Measurements from ENCODE around the gene CD248. TPM values are rescaled to one million over a fixed set of nuclear protein-coding genes. Genes with fewer than 3 reads are reported as not detected.

Gene CD248
- total RNA-seq, 1 experiment from 2014 or later, result not detected

GRCh38 chr11:66334605-66335442, 18.0 kb upstream of the CD248 start:
- ChIA-PET CTCF (interaction anchor here (1.0 to 2.8 kb wide), 5 partner anchors 9 to 117 kb away, joined by 3 to 30 read pairs (median 3); no protein-coding TSS in a partner anchor), POLR2A (ENCODE audit: unreplicated experiment) (interaction anchor here (0.6 to 2.0 kb wide), 2 partner anchors 22 to 692 kb away, joined by 8 to 46 read pairs; no protein-coding TSS in a partner anchor)
- Histone ChIP-seq H3K4me2 (peak overlapping the region; percentile 82), H3K4me1 (replicated peaks; ENCODE audit: insufficient read depth) (peaks cover 16% of the 10 kb centered on the region), H4K20me1 (ENCODE audit: insufficient read depth) (peaks cover 8% of the 10 kb centered on the region), H2AFZ (no peak overlapping the region), H3K4me3 (peak overlapping the region; percentile 79), H3K79me2 (ENCODE audit: low read depth) (peaks cover 8% of the 10 kb centered on the region; the same call in 1 of the 2 replicates), H3K27ac (no peak overlapping the region), H3K9me2 (ENCODE audit: insufficient read depth) (no peaks in the 10 kb centered on the region), H3F3A (ENCODE audit: insufficient read depth, low read depth) (peaks cover 26% of the 10 kb centered on the region; the same call in 1 of the 2 replicates), H3K9me3 (ENCODE audit: insufficient read depth, low read depth) (no peaks in the 10 kb centered on the region), H3K27me3 (ENCODE audit: insufficient read depth, low read depth) (no peaks in the 10 kb centered on the region), H3K36me3 (ENCODE audit: low read depth) (no peaks in the 10 kb centered on the region)
- BruUV-seq (replicated peaks), result no TSS peak
- TF ChIP-seq EZH2 (IDR thresholded peaks at IDR 0.05; ENCODE audit: low read depth) (no peak), CTCF (conservative IDR thresholded peaks at IDR 0.05) (no peak)
- intact Hi-C loops (cut with micrococcal nuclease; ENCODE audit: unreplicated experiment), result no loop called here
- DNase-seq, result no peak

GRCh38 chr11:66333896-66334604, 17.2 kb upstream of the CD248 start:
- ChIA-PET CTCF (interaction anchor here (1.0 to 2.8 kb wide), 2 partner anchors 10 to 22 kb away, joined by 3 to 30 read pairs; no protein-coding TSS in a partner anchor), POLR2A (ENCODE audit: unreplicated experiment) (no interaction called here)
- no TSS peak for BruUV-seq (replicated peaks)
- Histone ChIP-seq H3K4me3 (no peak overlapping the region), H3K9me2 (ENCODE audit: insufficient read depth) (no peaks in the 10 kb centered on the region), H4K20me1 (ENCODE audit: insufficient read depth) (peaks cover 8% of the 10 kb centered on the region), H2AFZ (no peak overlapping the region), H3K4me2 (no peak overlapping the region), H3K4me1 (replicated peaks; ENCODE audit: insufficient read depth) (peaks cover 16% of the 10 kb centered on the region), H3K79me2 (ENCODE audit: low read depth) (peaks cover 8% of the 10 kb centered on the region; the same call in 1 of the 2 replicates), H3K9me3 (ENCODE audit: insufficient read depth, low read depth) (no peaks in the 10 kb centered on the region), H3K27me3 (ENCODE audit: insufficient read depth, low read depth) (no peaks in the 10 kb centered on the region), H3K36me3 (ENCODE audit: low read depth) (no peaks in the 10 kb centered on the region), H3F3A (ENCODE audit: insufficient read depth, low read depth) (peaks cover 26% of the 10 kb centered on the region; the same call in 1 of the 2 replicates), H3K27ac (no peak overlapping the region)
- intact Hi-C loops (cut with micrococcal nuclease; ENCODE audit: unreplicated experiment), result no loop called here
- TF ChIP-seq CTCF (conservative IDR thresholded peaks at IDR 0.05), result no peak
- no peak for TF ChIP-seq EZH2 (IDR thresholded peaks at IDR 0.05; ENCODE audit: low read depth)
- no peak for DNase-seq

- H2AFZ ChIP-seq, result no peak overlapping the region
- no peaks in the 10 kb centered on the region for H3K9me3 ChIP-seq (ENCODE audit: insufficient read depth, low read depth)
- CTCF ChIA-PET, result no interaction called here
- H3K27me3 ChIP-seq (ENCODE audit: insufficient read depth, low read depth), result no peaks in the 10 kb centered on the region
- H3K4me1 ChIP-seq (replicated peaks; ENCODE audit: insufficient read depth), result peaks cover 20% of the 10 kb centered on the region
- no peak overlapping the region for H3K4me2 ChIP-seq
- no peak overlapping the region for H3K4me3 ChIP-seq
- H4K20me1 ChIP-seq (ENCODE audit: insufficient read depth), result peaks cover 8% of the 10 kb centered on the region
- peaks cover 8% of the 10 kb centered on the region; the same call in 1 of the 2 replicates for H3K79me2 ChIP-seq (ENCODE audit: low read depth)
- peaks cover 26% of the 10 kb centered on the region; the same call in 1 of the 2 replicates for H3F3A ChIP-seq (ENCODE audit: insufficient read depth, low read depth)
- H3K9me2 ChIP-seq (ENCODE audit: insufficient read depth), result no peaks in the 10 kb centered on the region
- no peaks in the 10 kb centered on the region for H3K36me3 ChIP-seq (ENCODE audit: low read depth)
- intact Hi-C loops (cut with micrococcal nuclease; ENCODE audit: unreplicated experiment), result no loop called here
- DNase-seq, result no peak
- TF ChIP-seq EZH2 (IDR thresholded peaks at IDR 0.05; ENCODE audit: low read depth) (no peak), CTCF (conservative IDR thresholded peaks at IDR 0.05) (no peak)
- no TSS peak for BruUV-seq (replicated peaks)
- POLR2A ChIA-PET (ENCODE audit: unreplicated experiment), result no interaction called here
- H3K27ac ChIP-seq, result no peak overlapping the region
Measured at GRCh38 chr11:66333220-66333877, 16.5 kb upstream of the CD248 start.
